ENCODE measurements around the gene ATR.

DNA sequence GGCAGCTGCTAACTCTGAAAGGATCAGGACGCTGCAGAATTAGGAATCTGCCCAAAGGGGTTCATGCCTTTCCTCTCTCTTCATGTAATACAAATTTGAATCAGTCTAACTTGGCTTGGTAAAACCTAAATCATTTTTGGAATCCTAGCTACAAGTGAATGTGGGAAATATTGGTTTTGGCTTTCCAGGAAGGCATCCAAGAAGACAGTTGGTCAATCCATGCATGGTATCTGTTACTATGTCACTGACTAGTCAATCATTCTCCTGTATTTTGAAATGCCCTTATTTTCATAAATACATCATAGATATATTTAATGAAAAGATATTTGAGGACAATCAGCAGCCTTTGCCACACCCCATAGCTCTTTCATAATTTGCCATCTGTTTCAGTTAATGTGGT lies 10.2 kb upstream of the ATR start:
- TF ChIP-seq, protein P1, sequence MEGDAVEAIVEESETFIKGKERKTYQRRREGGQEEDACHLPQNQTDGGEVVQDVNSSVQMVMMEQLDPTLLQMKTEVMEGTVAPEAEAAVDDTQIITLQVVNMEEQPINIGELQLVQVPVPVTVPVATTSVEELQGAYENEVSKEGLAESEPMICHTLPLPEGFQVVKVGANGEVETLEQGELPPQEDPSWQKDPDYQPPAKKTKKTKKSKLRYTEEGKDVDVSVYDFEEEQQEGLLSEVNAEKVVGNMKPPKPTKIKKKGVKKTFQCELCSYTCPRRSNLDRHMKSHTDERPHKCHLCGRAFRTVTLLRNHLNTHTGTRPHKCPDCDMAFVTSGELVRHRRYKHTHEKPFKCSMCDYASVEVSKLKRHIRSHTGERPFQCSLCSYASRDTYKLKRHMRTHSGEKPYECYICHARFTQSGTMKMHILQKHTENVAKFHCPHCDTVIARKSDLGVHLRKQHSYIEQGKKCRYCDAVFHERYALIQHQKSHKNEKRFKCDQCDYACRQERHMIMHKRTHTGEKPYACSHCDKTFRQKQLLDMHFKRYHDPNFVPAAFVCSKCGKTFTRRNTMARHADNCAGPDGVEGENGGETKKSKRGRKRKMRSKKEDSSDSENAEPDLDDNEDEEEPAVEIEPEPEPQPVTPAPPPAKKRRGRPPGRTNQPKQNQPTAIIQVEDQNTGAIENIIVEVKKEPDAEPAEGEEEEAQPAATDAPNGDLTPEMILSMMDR (IDR thresholded peaks at IDR 0.05), result no peak
- TF ChIP-seq POLR2A (IDR thresholded peaks at IDR 0.05), result no peak
